GM12873 (cell line): ENCODE measurements around the gene WFIKKN1.

Source experiments
- TF ChIP-seq, protein P1 (sequence below): IDR thresholded peaks from 2 replicates; pipeline ENCODE4 v1.5.1; 2012; ENCODE audit warnings: low read depth, mild to moderate bottlenecking, moderate library complexity, low read length, control low read depth; ENCODE audit not compliant: insufficient read depth; ENCODE audit errors: missing control alignments

The WFIKKN1 gene

DNA sequence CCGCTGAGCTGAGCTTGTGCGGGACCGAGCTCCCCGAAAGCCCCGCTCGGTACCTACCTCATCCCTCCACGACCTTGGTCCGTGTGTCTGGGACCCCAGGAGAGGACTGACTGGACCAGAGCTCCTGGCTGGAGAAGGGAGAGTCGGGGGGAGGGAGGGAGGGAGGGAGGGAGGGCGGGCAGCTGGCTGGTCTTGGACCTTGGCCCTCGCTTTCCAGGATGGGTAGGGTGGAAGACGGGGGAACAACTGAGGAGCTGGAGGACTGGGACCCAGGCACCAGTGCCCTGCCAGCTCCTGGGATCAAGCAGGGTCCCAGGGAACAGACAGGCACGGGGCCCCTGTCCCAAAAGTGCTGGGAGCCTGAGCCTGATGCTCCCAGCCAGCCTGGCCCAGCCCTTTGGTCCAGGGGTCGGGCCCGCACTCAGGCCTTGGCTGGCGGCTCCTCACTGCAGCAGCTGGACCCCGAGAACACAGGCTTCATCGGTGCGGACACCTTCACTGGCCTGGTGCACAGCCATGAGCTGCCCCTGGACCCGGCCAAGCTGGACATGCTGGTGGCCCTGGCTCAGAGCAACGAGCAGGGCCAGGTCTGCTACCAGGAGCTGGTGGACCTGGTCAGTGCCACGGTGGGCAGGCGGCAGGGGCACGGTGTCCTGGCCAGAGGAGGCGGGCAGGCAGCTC is 45.2 kb downstream of the WFIKKN1 start:
- TF ChIP-seq, protein P1, sequence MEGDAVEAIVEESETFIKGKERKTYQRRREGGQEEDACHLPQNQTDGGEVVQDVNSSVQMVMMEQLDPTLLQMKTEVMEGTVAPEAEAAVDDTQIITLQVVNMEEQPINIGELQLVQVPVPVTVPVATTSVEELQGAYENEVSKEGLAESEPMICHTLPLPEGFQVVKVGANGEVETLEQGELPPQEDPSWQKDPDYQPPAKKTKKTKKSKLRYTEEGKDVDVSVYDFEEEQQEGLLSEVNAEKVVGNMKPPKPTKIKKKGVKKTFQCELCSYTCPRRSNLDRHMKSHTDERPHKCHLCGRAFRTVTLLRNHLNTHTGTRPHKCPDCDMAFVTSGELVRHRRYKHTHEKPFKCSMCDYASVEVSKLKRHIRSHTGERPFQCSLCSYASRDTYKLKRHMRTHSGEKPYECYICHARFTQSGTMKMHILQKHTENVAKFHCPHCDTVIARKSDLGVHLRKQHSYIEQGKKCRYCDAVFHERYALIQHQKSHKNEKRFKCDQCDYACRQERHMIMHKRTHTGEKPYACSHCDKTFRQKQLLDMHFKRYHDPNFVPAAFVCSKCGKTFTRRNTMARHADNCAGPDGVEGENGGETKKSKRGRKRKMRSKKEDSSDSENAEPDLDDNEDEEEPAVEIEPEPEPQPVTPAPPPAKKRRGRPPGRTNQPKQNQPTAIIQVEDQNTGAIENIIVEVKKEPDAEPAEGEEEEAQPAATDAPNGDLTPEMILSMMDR = no peak

DNA sequence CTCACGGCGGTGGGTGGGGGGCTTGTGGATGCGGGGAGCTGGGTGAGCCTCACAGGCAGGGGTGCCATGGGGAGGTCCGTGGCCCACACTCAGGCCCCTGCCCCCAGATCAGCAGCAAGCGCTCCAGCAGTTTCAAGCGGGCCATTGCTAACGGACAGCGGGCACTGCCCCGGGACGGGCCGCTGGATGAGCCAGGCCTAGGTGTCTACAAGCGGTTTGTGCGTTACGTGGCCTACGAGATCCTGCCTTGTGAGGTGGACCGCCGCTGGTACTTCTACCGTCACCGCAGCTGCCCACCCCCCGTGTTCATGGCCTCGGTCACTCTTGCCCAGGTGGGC is 45.7 kb downstream of the WFIKKN1 start:
- TF ChIP-seq, protein P1 = no peak

DNA sequence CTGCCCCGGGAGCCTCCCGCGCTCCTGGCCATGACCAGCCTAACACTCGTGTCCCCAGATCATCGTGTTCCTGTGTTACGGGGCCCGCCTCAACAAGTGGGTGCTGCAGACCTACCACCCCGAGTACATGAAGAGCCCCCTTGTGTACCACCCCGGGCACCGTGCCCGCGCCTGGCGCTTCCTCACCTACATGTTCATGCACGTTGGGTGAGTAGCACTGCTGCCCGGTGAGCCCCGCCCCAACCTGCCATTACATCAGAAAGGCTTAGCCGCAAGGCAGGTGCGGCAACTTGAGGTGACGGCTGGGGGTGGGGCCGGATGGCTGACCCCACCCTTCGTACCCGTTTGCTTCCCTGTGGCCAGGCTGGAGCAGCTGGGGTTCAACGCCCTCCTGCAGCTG is 46.1 kb downstream of the WFIKKN1 start:
- TF ChIP-seq, protein P1 = no peak

DNA sequence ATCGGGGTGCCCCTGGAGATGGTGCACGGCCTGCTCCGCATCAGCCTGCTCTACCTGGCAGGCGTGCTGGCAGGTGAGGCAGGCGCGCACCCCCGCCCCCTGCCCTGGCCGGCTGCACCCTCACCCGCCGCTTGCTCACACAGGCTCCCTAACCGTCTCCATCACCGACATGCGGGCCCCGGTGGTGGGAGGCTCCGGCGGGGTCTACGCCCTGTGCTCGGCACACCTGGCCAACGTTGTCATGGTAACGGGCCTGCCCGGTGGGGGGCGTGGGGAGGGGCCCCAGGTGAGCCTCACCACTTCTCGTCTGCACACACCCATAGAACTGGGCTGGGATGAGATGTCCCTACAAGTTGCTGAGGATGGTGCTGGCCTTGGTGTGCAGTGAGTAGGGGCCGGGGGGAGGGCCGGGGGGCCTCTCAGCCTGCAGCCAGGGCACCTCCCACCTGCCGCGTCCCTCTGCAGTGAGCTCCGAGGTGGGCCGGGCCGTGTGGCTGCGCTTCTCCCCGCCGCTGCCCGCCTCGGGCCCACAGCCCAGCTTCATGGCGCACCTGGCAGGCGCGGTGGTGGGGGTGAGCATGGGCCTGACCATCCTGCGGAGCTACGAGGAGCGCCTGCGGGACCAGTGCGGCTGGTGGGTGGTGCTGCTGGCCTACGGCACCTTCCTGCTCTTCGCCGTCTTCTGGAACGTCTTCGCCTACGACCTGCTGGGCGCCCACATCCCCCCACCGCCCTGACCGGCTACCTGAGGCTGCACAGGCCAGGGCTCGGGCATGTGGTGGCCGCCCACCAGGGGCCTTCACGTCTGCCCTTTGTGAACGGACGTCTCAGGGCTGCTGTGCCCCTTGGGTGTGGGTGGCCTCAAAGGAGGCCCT is 46.8 kb downstream of the WFIKKN1 start:
- TF ChIP-seq, protein P1 = no peak

DNA sequence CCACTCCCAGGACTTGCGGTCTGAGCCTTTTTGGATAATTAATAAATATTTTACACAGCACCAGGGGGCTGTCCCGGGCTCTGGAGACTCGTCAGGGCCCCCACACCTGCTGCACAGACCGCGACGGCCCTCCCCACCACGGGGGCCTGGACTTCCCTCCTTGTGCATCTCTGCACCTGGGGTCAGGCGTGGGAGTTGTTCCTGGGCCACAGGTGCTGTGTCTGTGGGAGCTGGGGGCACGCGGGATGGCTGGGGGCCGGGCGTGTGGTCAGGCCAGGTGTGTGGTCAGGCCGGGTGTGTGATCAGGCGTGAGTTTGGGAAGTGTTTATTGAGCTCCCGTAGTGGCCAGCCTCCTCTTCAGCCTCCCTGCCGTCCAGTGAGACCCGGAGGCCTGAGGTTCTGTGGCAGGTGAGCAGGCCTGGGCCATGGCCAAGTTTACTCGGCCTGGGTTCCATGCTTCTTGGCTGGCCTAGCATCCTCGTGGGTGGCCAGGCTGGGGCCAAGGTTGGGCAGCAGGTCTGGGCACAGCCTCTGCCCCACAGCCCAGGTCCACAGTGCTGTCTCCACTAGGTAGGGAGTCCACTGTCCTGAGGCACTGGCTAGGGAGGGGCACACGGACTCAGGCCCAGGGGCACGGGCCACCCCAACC is 47.5 kb downstream of the WFIKKN1 start:
- TF ChIP-seq, protein P1 = no peak

DNA sequence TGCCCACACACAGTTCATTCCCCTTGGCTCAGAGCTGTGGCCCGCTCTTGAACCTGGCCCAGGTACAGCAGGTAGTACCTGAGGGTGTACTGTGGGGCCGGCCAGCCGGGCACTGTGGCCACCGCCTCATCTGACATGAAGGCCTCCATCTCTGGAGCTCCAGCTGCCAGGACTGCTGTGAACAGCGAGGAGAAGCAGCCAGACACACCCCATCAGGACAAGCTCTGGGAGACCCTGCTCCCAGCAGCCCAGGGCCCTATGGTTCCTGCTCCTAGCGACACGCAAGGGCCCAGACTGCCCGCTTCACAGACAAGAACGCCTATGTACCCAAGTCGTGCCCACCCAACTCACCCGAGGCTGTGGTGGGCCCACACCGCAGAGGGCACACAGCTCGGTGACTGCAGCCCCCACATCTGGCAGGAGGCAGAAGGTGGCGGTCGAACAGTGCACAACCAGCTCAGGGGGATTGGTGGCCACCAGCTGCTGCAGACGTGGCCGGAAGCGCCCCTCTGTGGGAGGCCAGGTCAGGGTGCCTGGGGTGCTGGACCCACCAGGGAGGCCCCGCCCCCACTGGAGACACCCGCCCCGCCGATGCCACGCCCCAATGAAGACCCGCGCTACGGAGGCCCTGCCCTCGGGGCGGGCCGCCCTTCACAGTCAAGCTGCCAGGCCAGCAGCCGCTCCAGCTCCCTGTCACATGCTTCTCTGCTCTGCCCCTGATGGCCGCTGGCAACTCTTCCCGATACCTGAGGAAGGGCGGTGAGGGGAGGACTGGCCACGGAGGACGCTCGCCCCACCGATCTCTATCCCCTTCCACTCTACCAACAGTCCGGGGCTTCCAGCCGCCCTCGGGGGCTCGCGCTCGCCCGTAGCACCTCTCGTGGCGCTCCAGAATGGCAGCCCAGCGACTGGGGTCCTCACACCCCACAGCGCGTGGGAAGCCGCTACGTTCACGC is 48.4 kb downstream of the WFIKKN1 start:
- TF ChIP-seq, protein P1 = no peak
